DOHH2 (cell line): ENCODE measurements around the gene EZR.

Source experiments
- H3F3A ChIP-seq: fragments of 200-600 bp; sonication (generic), shearing (Covaris generic); 2 replicates; pipeline ENCODE4 v1.6.0; 2016; ENCODE audit warnings: antibody characterized with exemption, mild to moderate bottlenecking; ENCODE audit not compliant: control insufficient read depth, insufficient read depth
- H3K27ac ChIP-seq: fragments of 200-600 bp; sonication (generic); 2 replicates; pipeline ENCODE4 v1.5.1; 2014; ENCODE audit warnings: low read depth, mild to moderate bottlenecking, low read length, moderate library complexity
- H3K27me3 ChIP-seq: fragments of 200-600 bp; sonication (generic); 2 replicates; pipeline ENCODE4 v1.6.1; 2014; ENCODE audit warnings: mild to moderate bottlenecking, low read length, mixed read lengths; ENCODE audit not compliant: control insufficient read depth
- H3K36me3 ChIP-seq: fragments of 200-600 bp; sonication (generic); 2 replicates; pipeline ENCODE4 v1.6.1; 2014; ENCODE audit warnings: mild to moderate bottlenecking, low read length, moderate library complexity, mixed read lengths; ENCODE audit not compliant: control insufficient read depth
- H3K4me1 ChIP-seq: fragments of 200-600 bp; sonication (generic); 2 replicates; pipeline ENCODE4 v1.6.1; 2014; ENCODE audit warnings: mild to moderate bottlenecking, low read length, mixed read lengths; ENCODE audit not compliant: control insufficient read depth
- H3K4me2 ChIP-seq: fragments of 200-600 bp; sonication (generic); 2 replicates; pipeline ENCODE4 v1.6.0; 2014; ENCODE audit warnings: mild to moderate bottlenecking, low read length, moderate library complexity
- H3K4me3 ChIP-seq: fragments of 200-600 bp; sonication (generic); 2 replicates; pipeline ENCODE4 v1.5.1; 2014; ENCODE audit warnings: mild to moderate bottlenecking, low read length, mixed read lengths
- H3K79me2 ChIP-seq: fragments of 200-600 bp; sonication (generic); 2 replicates; pipeline ENCODE4 v1.6.1; 2014; ENCODE audit warnings: mild to moderate bottlenecking, low read length, mixed read lengths; ENCODE audit not compliant: control insufficient read depth
- H3K9me2 ChIP-seq: fragments of 200-600 bp; sonication (generic); replicated peaks from 2 replicates; pipeline ENCODE4 v1.6.1; 2014; ENCODE audit warnings: mild to moderate bottlenecking, low read length, mixed read lengths; ENCODE audit not compliant: control insufficient read depth
- H3K9me3 ChIP-seq: fragments of 200-600 bp; sonication (generic); 2 replicates; pipeline ENCODE4 v1.6.1; 2014; ENCODE audit warnings: antibody characterized with exemption, low read length, mixed read lengths; ENCODE audit not compliant: control insufficient read depth, insufficient read depth
- H4K20me1 ChIP-seq: fragments of 200-600 bp; sonication (generic); 2 replicates; pipeline ENCODE4 v1.6.0; 2014; ENCODE audit warnings: low read depth, mild to moderate bottlenecking, antibody characterized with exemption, low read length, moderate library complexity; ENCODE audit not compliant: control insufficient read depth, insufficient read depth
- EZH2phosphoT487 ChIP-seq: fragments of 200-600 bp; sonication (generic); IDR thresholded peaks from 2 replicates; pipeline ENCODE4 v1.6.1; 2017; ENCODE audit warnings: borderline replicate concordance, mild to moderate bottlenecking, antibody characterized with exemption, low read length, moderate library complexity, mixed read lengths
- TF ChIP-seq, protein P1 (sequence below): fragments of 200-600 bp; sonication (generic); IDR thresholded peaks from one replicate; pipeline ENCODE4 v1.5.1; 2014; ENCODE audit warnings: antibody characterized with exemption, mild to moderate bottlenecking, low read depth, low read length; ENCODE audit not compliant: poor library complexity, severe bottlenecking

The EZR gene

DNA sequence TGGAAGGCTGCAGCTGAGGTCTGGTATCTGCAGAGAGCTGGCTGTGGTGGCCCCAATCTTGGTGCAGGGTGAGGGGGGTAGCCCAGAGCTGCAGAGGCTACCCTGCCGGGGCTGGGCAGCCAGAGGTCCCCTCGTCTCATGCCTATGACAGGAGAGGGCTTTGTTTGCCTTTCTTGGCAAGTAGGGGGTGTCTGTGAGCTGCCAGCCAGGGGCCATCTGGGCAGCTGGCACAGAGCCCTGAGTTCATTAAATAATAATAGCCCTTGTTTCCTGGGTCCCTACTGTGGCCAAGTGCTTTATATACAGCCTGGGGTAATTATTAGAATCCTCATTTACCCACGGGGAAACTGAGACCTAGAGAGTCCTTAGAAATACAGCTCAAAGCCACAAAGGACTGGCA is 66.6 kb downstream of the EZR start:
- Histone ChIP-seq H3K4me1 (peaks cover 9% of the 10 kb centered on the region), H3K9me2 (no peaks in the 10 kb centered on the region), H3K27ac (no peak overlapping the region), H3K36me3 (no peaks in the 10 kb centered on the region), H3K27me3 (peaks cover 25% of the 10 kb centered on the region), H3K79me2 (no peaks in the 10 kb centered on the region), H3F3A (no peaks in the 10 kb centered on the region), H3K4me2 (peak overlapping the region; percentile 34), H3K4me3 (no peak overlapping the region), H3K9me3 (no peaks in the 10 kb centered on the region), H4K20me1 (no peaks in the 10 kb centered on the region)
- TF ChIP-seq EZH2phosphoT487, result no peak
- TF ChIP-seq, protein P1, sequence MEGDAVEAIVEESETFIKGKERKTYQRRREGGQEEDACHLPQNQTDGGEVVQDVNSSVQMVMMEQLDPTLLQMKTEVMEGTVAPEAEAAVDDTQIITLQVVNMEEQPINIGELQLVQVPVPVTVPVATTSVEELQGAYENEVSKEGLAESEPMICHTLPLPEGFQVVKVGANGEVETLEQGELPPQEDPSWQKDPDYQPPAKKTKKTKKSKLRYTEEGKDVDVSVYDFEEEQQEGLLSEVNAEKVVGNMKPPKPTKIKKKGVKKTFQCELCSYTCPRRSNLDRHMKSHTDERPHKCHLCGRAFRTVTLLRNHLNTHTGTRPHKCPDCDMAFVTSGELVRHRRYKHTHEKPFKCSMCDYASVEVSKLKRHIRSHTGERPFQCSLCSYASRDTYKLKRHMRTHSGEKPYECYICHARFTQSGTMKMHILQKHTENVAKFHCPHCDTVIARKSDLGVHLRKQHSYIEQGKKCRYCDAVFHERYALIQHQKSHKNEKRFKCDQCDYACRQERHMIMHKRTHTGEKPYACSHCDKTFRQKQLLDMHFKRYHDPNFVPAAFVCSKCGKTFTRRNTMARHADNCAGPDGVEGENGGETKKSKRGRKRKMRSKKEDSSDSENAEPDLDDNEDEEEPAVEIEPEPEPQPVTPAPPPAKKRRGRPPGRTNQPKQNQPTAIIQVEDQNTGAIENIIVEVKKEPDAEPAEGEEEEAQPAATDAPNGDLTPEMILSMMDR, result peak; percentile 37

DNA sequence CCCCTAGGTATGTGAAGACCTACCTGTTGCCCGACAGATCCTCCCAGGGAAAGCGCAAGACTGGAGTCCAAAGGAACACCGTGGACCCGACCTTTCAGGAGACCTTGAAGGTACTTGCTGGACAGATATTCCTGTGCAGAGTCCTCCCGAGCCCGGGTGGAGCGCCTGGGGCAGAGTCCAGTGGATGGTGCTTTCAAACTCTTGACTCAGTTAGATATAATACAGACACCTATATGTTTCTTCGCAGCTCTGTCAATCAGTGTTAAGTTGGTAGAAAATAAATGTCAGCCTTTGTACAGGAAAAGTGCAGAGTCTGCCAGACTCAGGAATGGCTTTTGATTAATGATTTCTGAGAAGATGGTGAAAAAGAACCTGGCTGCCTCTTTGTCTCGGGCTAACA is 67.2 kb downstream of the EZR start:
- Histone ChIP-seq H3F3A (no peaks in the 10 kb centered on the region), H3K4me1 (peaks cover 9% of the 10 kb centered on the region), H3K27me3 (peaks cover 25% of the 10 kb centered on the region), H3K9me2 (no peaks in the 10 kb centered on the region), H3K4me2 (no peak overlapping the region), H4K20me1 (no peaks in the 10 kb centered on the region), H3K79me2 (no peaks in the 10 kb centered on the region), H3K27ac (no peak overlapping the region), H3K36me3 (no peaks in the 10 kb centered on the region), H3K9me3 (no peaks in the 10 kb centered on the region), H3K4me3 (no peak overlapping the region)
- no peak for TF ChIP-seq EZH2phosphoT487
- TF ChIP-seq, protein P1, result no peak

DNA sequence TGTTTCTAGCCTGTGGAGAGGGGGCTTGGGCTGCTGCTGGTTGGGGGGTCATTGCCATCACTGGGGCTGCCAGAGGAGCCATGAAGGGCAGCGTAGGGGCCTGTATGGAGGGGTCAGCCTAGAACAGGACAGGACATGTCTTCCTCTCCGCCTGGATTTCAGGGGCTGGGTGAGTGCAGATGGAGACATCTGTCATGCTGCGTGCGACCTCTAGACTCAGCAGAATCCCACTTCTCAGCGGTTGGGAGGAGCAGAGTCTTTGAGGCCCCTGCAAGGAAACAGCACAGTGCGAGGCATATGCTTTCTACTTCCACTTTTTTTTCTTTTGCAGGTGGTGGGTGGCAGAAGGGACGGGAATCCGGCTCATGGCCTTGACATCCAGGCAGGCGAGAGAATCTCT is 67.9 kb downstream of the EZR start:
- H3K36me3 ChIP-seq, result no peaks in the 10 kb centered on the region
- no peaks in the 10 kb centered on the region for H3K9me3 ChIP-seq
- H3K27ac ChIP-seq, result no peak overlapping the region
- no peaks in the 10 kb centered on the region for H4K20me1 ChIP-seq
- peaks cover 9% of the 10 kb centered on the region for H3K4me1 ChIP-seq
- H3K27me3 ChIP-seq, result peaks cover 25% of the 10 kb centered on the region
- TF ChIP-seq, protein P1, result no peak
- TF ChIP-seq EZH2phosphoT487, result no peak
- H3K9me2 ChIP-seq, result no peaks in the 10 kb centered on the region
- no peaks in the 10 kb centered on the region for H3K79me2 ChIP-seq
- no peak overlapping the region for H3K4me2 ChIP-seq
- no peaks in the 10 kb centered on the region for H3F3A ChIP-seq
- H3K4me3 ChIP-seq, result no peak overlapping the region

DNA sequence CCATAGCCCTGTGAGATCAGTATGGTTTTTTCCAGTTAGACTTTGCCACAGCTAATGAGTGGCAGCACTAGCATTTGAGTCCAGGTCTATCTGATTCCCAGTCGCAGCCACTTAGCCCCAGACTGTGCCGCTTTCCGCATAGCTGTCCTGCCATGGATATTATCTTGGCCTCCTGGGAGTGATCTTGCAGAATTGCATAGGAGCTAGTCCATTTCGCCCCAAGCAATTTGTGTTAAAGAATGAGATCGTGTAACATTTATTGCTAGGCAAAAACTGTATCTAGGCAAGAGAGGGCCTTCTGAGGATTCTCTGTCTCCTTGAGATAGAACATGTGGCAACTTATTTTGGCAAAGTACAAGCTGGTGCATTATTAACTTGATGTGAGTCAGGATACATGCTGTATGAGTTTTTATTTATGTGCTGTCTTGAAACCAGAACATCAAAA is 74.2 kb downstream of the EZR start:
- Histone ChIP-seq H3K4me2 (no peak overlapping the region), H3K4me3 (no peak overlapping the region), H3K4me1 (no peaks in the 10 kb centered on the region), H4K20me1 (no peaks in the 10 kb centered on the region), H3K9me3 (peaks cover 3% of the 10 kb centered on the region; the same call in 1 of the 2 replicates), H3K9me2 (no peaks in the 10 kb centered on the region), H3K27me3 (peaks cover 9% of the 10 kb centered on the region), H3F3A (no peaks in the 10 kb centered on the region), H3K36me3 (no peaks in the 10 kb centered on the region), H3K27ac (no peak overlapping the region), H3K79me2 (no peaks in the 10 kb centered on the region)
- TF ChIP-seq, protein P1, result no peak
- TF ChIP-seq EZH2phosphoT487, result no peak
